ENCODE results near the gene MDK.

MDK gene

GRCh38 chr11:46383974-46384701 lies 2.7 kb downstream of the MDK start:
- no peak for DNase-seq (ENCODE audit: low spot score)

GRCh38 chr11:46385169-46386004 lies 3.9 kb downstream of the MDK start:
- no peak for DNase-seq (ENCODE audit: low spot score)

GRCh38 chr11:46386005-46386578 lies 4.6 kb downstream of the MDK start:
- no peak for DNase-seq (ENCODE audit: low spot score)

DNA sequence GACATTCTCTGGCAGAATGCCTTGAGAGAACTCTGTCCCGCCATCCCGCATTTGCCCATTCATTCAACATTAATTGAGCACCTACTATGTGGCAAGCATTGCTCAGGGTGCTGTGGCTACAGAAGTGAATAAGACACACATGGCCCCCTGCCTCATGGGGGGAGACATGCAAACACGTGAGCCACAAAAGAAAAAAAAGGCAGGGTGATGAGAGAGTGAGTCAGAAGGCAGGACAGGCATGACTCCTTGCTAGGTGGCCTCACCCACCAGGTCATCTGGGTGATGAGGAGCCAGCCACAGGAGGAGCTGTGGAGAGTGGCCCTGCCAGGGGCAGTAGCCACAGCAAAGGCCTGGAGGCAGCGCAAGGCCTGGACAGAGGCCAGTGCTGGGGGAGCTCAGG lies 5.2 kb downstream of the MDK start:
- DNase-seq (ENCODE audit: low spot score), result no peak

DNA sequence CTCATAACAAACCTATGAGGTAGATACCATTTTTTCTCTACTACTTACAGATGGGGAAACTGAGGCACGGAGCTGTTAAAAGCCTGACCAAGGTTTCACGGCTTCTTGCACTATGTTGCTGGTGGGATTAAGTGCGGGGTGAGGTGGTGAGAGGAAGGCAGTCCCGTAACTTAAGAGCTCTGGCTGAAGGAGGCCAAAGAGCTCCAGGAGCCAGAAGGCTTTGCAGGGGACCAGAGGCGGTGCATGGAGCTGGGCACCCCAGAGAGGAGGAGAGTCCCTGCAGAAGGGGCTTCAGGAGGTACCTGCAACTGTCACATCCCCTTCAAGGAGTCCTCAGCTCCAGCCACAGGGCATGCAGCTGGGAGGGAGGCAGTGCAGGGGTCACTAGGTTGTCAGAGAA lies 6.0 kb downstream of the MDK start:
- DNase-seq (ENCODE audit: low spot score), result no peak

DNA sequence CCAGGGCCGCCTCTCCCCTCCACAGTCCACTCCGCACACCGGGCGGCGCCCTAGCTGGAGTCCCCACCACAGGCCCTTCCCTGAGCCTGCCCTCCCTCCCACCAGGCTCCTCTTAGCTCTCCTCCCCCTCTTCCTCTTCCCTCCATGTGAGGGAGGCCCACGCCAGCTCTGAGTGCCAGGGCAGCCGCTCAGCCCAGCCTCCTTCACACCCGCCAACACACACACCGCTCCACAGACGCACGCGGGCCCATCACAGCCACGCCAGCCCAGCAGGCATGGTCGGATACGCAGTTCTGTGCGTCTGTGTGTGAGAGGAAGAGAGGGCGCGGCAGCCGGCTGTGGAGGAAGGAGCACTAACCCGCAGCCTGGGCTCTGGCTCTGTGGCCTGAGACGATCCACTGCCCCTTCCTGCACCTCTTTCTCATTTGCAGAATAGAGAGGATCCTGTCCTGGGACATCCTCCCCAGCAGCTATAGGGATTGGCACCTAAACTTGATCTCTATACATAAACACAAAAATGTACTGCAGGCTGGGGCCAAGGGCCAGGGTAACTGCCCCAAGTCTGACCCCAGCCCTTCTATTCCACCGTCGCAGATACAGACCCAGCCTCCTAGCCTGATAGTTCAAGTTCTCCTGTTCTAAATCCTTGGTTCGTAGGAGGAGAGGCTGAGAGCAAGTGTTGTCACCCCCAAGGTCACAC lies 6.6 kb downstream of the MDK start:
- DNase-seq (ENCODE audit: low spot score), result no peak

DNA sequence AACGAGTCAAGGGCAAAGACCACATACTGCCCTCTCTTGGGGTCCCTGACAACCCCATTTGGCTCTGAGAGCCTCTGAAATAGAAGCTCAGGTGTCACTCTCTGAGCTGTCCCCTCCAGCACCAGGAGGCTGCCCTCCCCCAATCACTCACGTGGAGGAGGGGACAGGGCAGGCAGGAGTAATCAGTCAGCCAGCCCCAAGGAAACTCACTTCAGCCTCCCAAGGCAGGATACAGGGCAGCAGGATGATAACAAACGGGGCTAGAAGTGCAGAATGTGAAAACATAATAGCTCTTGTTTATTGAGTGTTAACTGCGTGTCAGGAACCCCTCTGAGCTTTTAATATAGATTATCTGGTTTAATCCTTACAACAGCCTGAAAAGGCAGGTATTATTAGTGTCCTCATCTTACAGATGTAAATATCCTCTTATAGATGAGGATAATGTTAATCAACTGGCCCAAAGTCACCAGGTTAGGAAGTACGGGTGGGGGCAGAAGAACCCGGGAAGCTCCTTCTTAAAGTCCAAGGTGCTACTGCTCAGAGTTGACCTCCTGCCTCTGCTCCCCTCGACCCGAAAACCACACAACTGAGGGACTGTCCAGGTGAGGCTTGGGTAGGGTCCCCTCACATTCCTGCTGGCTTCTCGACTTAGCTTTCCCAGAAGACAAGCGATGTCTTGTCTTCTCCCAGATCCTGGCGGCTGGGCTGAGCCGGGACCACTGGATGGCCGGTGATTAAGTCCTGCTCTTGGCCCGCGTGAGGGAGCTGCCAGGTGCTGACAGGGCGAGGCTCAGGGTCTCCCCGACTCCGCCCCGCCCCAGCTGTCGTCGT lies 7.4 kb downstream of the MDK start:
- DNase-seq (ENCODE audit: low spot score), result no peak

GRCh38 chr11:46389450-46390330 lies 8.2 kb downstream of the MDK start:
- DNase-seq (ENCODE audit: low spot score), result peak; percentile 88

- DNase-seq (ENCODE audit: low spot score), result no peak
Observed at GRCh38 chr11:46390331-46391171, 9.1 kb downstream of the MDK start.

DNA sequence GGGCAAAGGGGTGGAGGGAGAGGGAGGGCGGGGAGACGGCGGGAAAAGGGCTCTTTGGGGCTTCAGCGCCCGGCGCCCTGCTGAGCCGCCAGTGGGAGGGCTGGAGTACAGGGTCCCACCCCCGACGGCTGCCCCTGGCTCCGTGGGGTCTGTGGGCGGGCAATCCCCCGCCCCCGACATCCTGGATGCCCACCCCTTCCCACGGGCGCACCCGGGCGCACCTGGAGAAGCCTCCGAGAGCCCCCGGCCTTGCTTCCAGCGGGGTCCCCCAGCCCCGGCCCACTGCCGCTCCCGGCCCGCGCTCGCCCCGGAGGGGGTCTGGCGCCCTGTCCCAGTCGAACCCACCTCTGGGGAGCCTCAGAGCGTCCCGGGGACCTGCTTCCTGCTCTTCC lies 9.7 kb downstream of the MDK start:
- DNase-seq (ENCODE audit: low spot score), result no peak

- DNase-seq (ENCODE audit: low spot score), result peak; percentile 84
Observed at GRCh38 chr11:46391578-46392420, 10.3 kb downstream of the MDK start, which contains the start of gene CHRM4. Gene CHRM4 (minus strand): TSS chr11:46391776. CDS start chr11:46386557, 5,219 bp downstream.

DNA sequence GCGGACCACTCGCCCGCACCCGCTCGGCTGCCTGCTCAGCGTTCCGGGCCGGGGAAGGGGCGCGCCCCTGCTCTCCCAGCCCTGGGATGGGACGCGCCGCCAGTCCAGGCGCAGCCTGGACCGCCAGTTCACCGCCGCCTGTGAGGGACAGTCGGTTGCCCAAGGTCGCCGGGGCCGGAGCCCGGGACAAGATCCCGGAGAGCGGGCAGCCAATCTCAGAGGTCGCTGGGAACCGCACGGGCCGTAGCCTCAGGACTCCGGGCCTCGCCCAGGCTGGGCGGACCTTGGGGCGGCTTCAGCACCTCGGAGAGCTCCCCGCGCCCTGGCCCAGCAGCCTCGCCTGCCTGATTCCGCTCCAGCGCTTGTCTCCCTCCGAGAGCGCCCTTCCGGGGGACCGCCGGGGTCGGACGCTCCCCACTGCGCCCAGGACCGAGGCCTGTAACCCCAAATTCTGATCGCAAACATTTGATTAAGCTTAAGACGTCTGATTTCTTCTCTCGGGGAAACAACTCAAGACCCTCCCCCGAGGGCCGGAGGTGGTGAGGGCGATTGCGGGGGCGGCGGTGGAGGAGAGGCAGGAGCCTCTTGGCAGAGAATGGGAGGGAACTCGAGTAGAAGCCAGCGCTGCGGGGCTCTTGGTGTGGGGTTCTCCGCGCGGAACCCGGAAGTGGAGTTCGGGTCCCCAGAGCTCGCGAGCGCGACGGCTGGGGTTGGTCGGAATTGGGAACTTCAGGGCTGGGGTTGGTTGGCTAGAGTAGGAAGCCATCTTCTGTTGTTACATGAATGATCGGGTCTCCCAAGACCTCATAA lies 11.2 kb downstream of the MDK start:
- DNase-seq (ENCODE audit: low spot score), result peak; percentile 98

DNA sequence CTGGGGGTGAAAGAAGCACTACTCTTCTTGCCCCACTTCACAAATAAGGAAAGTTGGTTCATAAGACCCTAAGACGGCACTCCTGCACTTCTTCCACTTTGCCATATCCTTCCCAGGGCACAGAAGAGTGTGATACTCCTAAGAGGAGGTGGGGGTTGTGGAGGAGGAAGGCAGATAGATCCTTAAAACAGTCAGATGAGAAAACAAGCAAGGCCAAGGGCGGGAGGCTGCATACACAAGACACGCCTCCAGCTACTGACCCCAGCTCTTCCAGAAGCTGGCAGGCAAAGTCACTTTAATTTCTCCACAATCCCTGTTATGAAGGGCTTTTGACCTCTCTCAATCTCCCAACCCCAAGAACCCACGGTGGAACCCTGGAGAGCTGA lies 11.8 kb downstream of the MDK start:
- DNase-seq (ENCODE audit: low spot score), result no peak

DNA sequence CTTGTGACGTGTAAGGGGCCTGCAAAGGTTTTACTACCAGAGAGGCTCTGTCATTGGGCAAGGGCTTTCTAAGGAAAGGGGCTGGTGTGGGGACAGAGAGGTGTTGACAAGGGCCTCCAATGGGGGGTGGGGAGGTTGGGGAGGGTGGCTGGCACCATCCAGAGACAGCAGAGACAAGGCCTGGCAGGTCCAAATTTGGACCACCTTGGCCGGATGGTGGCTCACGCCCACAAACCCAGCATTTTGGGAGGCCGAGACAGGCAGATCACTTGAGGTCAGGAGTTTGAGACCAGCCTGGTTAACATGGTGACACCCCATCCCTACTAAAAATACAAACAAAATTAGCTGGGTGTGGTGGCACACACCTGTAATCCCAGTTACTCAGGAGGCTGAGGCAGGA lies 12.3 kb downstream of the MDK start:
- no peak for DNase-seq (ENCODE audit: low spot score)

- DNase-seq (ENCODE audit: low spot score), result no peak
Observed at GRCh38 chr11:46397526-46397925, 16.1 kb downstream of the MDK start.

- DNase-seq (ENCODE audit: low spot score), result no peak
Observed at GRCh38 chr11:46402957-46403902, 21.8 kb downstream of the MDK start.

All from iPS-NIHi11 (cell line).